GM23338 (cell line): Measurements from ENCODE around the gene LENEP. TPM values are rescaled to one million over a fixed set of nuclear protein-coding genes. Genes with fewer than 3 reads are reported as not detected.

ENCODE experiments used
- ATAC-seq: fragments of 200-7000 bp; cut with Tn5 transposase; 3 replicates; pipeline ENCODE4 v1.9.1; 2020
- DNase-seq: peaks from one replicate; pipeline ENCODE4 v3.0.0-alpha.2; 2015; ENCODE audit warnings: low spot score
- H2AFZ ChIP-seq: fragments of 200-600 bp; sonication (generic); 2 replicates; pipeline ENCODE4 v1.8.0; 2016; ENCODE audit warnings: antibody characterized with exemption, mild to moderate bottlenecking, moderate library complexity
- H3F3A ChIP-seq: fragments of 200-600 bp; sonication (generic); replicated peaks from 2 replicates; pipeline ENCODE4 v1.8.0; 2017; ENCODE audit warnings: antibody characterized with exemption, mixed run types, low read depth
- H3K27ac ChIP-seq: fragments of 200-600 bp; sonication (generic); 2 replicates; pipeline ENCODE4 v1.6.1; 2016; ENCODE audit warnings: low read depth
- H3K27me3 ChIP-seq: fragments of 200-600 bp; sonication (generic); 2 replicates; pipeline ENCODE4 v1.8.0; 2016; ENCODE audit warnings: mild to moderate bottlenecking, mixed run types, moderate library complexity; ENCODE audit not compliant: insufficient read depth
- H3K36me3 ChIP-seq: fragments of 200-600 bp; sonication (generic); 2 replicates; pipeline ENCODE4 v1.8.0; 2016; ENCODE audit warnings: mild to moderate bottlenecking; ENCODE audit not compliant: insufficient read depth
- H3K4me1 ChIP-seq: fragments of 200-600 bp; sonication (generic); 2 replicates; pipeline ENCODE4 v1.8.0; 2016; ENCODE audit warnings: mild to moderate bottlenecking, moderate library complexity; ENCODE audit not compliant: insufficient read depth
- H3K4me2 ChIP-seq: fragments of 200-600 bp; sonication (generic); 2 replicates; pipeline ENCODE4 v1.7.1; 2017; ENCODE audit warnings: mixed run types
- H3K4me3 ChIP-seq: fragments of 200-600 bp; sonication (generic); 2 replicates; pipeline ENCODE4 v1.6.1; 2016; ENCODE audit warnings: mixed run types
- H3K79me2 ChIP-seq: fragments of 200-600 bp; sonication (generic); replicated peaks from 2 replicates; pipeline ENCODE4 v1.8.0; 2017; ENCODE audit warnings: mild to moderate bottlenecking; ENCODE audit not compliant: insufficient read depth
- H3K9me2 ChIP-seq: fragments of 200-600 bp; sonication (generic); 2 replicates; pipeline ENCODE4 v1.8.0; 2017; ENCODE audit not compliant: insufficient read depth
- H4K20me1 ChIP-seq: fragments of 200-600 bp; sonication (generic); replicated peaks from 2 replicates; pipeline ENCODE4 v1.8.0; 2017; ENCODE audit warnings: mild to moderate bottlenecking; ENCODE audit not compliant: insufficient read depth
- H3K27ac Mint-ChIP-seq: 2 replicates; pipeline ENCODE4 v1.8.0; 2020; ENCODE audit warnings: inconsistent platforms, mild to moderate bottlenecking, moderate library complexity, mixed read lengths
- H3K27me3 Mint-ChIP-seq: 3 replicates; pipeline ENCODE4 v1.8.0; 2022; ENCODE audit warnings: low read depth, mild to moderate bottlenecking, moderate library complexity, mixed read lengths, inconsistent platforms; ENCODE audit not compliant: insufficient read depth, poor library complexity
- H3K36me3 Mint-ChIP-seq: 3 replicates; pipeline ENCODE4 v1.8.0; 2021; ENCODE audit warnings: low read depth, mild to moderate bottlenecking, inconsistent platforms, moderate library complexity, mixed read lengths
- H3K4me1 Mint-ChIP-seq: 3 replicates; pipeline ENCODE4 v1.8.0; 2020; ENCODE audit warnings: mild to moderate bottlenecking, inconsistent platforms, mixed read lengths
- H3K4me3 Mint-ChIP-seq: 3 replicates; pipeline ENCODE4 v1.8.0; 2021; ENCODE audit warnings: moderate library complexity, mild to moderate bottlenecking, inconsistent platforms, mixed read lengths
- H3K9me3 Mint-ChIP-seq: 3 replicates; pipeline ENCODE4 v1.8.0; 2020; ENCODE audit warnings: moderate library complexity, mild to moderate bottlenecking, inconsistent platforms, mixed read lengths
- ETS1 ChIP-seq: IDR thresholded peaks from 2 replicates; pipeline ENCODE4 v1.6.1; 2016; ENCODE audit warnings: antibody characterized with exemption
- EZH2 ChIP-seq: fragments of 200-600 bp; sonication (generic); IDR thresholded peaks from one replicate; pipeline ENCODE4 v1.8.0; 2017; ENCODE audit warnings: antibody characterized with exemption, mild to moderate bottlenecking, low read depth; ENCODE audit not compliant: unreplicated experiment
- STAT1 ChIP-seq: IDR thresholded peaks from one replicate; pipeline ENCODE4 v1.6.1; 2016; ENCODE audit warnings: antibody characterized with exemption; ENCODE audit not compliant: unreplicated experiment
- polyA plus RNA-seq: library from polyadenylated mRNA; unstranded; fragments of >200 nt; fragmentation: Nextera tagmentation; extraction: Ambion mirVana; gene quantifications from 2 replicates; pipeline ENCODE4 v1.2.1, GENCODE V29; 2016
- total RNA-seq: library from RNA; depleted of rRNA; stranded (reverse); fragments of >200 nt; shearing (Covaris generic); gene quantifications from 2 replicates; pipeline ENCODE4 v1.2.3, GENCODE V29; 2014
- TF ChIP-seq, protein P1 (sequence below): IDR thresholded peaks from one replicate; pipeline ENCODE4 v1.6.1; 2018; ENCODE audit warnings: antibody characterized with exemption; ENCODE audit not compliant: unreplicated experiment

The LENEP gene
- total and polyA plus RNA-seq, 2 experiments from 2014 or later = 1.6 TPM; not detected in 1

DNA sequence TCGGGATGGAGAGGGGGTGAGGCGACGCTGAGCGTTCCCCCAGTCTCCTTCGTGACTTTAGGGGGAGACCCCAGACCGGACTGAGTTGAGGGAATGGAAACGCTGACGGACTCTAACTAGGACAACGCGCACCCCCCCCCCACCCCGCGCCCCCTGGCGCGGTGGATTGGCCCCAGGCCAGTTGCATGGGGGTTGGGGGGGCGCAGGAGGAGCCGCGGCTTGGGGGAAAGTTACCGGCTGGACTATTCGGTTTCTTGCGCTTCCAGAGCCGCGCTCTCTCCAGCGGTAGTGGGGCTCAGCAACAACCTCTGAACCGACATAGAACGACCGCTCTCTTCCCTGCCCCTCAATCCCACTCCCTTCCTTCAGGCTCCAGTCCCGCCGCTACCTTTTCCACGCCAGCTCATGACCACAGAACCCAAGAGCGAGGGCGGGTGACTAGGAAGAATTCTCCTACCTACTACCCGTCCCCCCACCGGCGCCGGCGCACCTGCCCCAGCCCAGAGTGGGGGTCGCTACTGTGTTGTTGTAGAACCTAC lies 9.9 kb downstream of the LENEP start:
- H3F3A ChIP-seq = peaks cover 16% of the 10 kb centered on the region
- TF ChIP-seq EZH2 = no peak
- no peak overlapping the region for H3K27ac ChIP-seq
- no peaks in the 10 kb centered on the region for H3K27me3 ChIP-seq
- H3K36me3 ChIP-seq = no peaks in the 10 kb centered on the region
- DNase-seq = peak; percentile 59
- peak overlapping the region; percentile 96 for H3K4me3 ChIP-seq
- peaks cover 39% of the 10 kb centered on the region for H3K4me1 Mint-ChIP-seq
- H3K9me3 Mint-ChIP-seq = no peaks in the 10 kb centered on the region
- peaks cover 4% of the 10 kb centered on the region; the same call in 1 of the 3 replicates for H3K36me3 Mint-ChIP-seq
- no peak for ATAC-seq
- peak overlapping the region; percentile 92 for H3K4me3 Mint-ChIP-seq
- peaks cover 21% of the 10 kb centered on the region for H3K27me3 Mint-ChIP-seq
- H3K79me2 ChIP-seq = peaks cover 40% of the 10 kb centered on the region
- no peak overlapping the region for H2AFZ ChIP-seq
- peaks cover 22% of the 10 kb centered on the region for H3K4me1 ChIP-seq
- peak overlapping the region; percentile 96 for H3K4me2 ChIP-seq
- H4K20me1 ChIP-seq = no peaks in the 10 kb centered on the region; the same call in 1 of the 2 replicates
- H3K9me2 ChIP-seq = no peaks in the 10 kb centered on the region
- peak overlapping the region; percentile 92 for H3K27ac Mint-ChIP-seq

DNA sequence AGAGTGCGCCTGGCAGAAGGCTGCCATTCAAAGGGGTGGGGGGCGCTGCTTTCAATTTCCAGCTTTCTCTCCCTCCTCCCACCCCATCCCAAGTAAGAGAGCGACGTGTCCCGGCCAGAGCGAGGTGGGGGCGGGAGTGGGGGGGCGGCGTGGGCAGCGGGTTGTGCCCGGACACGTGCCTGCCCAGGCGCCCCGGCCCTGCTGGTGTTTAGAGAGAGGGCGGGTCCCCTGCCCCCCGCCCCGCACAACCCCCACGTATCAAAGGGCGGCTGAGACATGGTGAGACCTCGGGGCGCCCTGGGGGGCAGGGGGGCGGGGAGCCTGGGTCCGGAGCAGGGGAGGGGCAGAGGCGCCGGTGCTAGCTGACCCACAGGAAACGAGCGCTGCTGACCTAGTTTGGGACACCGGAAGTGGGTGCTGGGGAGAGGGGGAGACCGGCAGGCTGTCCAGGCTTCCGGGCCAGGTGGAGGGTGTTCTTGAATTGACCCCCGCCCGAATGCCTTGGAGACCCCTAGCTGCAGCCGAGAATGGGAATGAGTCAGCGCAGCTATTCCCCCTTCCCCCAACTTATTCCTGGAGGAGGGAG lies 10.5 kb downstream of the LENEP start:
- H3K36me3 ChIP-seq = no peaks in the 10 kb centered on the region
- H3K27ac ChIP-seq = 0 out of 2 replicates have a peak overlapping the region, but pooled peaks have one; percentile 66
- Mint-ChIP-seq H3K27ac (peak overlapping the region; percentile 95), H3K27me3 (peaks cover 21% of the 10 kb centered on the region), H3K4me3 (peak overlapping the region; percentile 92), H3K9me3 (no peaks in the 10 kb centered on the region), H3K4me1 (peaks cover 39% of the 10 kb centered on the region), H3K36me3 (peaks cover 4% of the 10 kb centered on the region; the same call in 1 of the 3 replicates)
- DNase-seq (peak; percentile 87), ATAC-seq (peak; percentile 4)
- H3K27me3 ChIP-seq = no peaks in the 10 kb centered on the region
- no peaks in the 10 kb centered on the region; the same call in 1 of the 2 replicates for H4K20me1 ChIP-seq
- peak overlapping the region; percentile 96 for H3K4me2 ChIP-seq
- H3K4me3 ChIP-seq = peak overlapping the region; percentile 96
- no peak overlapping the region for H2AFZ ChIP-seq
- H3K9me2 ChIP-seq = no peaks in the 10 kb centered on the region
- peaks cover 16% of the 10 kb centered on the region for H3F3A ChIP-seq
- H3K79me2 ChIP-seq = peaks cover 40% of the 10 kb centered on the region
- H3K4me1 ChIP-seq = peaks cover 25% of the 10 kb centered on the region
- TF ChIP-seq, protein P1, sequence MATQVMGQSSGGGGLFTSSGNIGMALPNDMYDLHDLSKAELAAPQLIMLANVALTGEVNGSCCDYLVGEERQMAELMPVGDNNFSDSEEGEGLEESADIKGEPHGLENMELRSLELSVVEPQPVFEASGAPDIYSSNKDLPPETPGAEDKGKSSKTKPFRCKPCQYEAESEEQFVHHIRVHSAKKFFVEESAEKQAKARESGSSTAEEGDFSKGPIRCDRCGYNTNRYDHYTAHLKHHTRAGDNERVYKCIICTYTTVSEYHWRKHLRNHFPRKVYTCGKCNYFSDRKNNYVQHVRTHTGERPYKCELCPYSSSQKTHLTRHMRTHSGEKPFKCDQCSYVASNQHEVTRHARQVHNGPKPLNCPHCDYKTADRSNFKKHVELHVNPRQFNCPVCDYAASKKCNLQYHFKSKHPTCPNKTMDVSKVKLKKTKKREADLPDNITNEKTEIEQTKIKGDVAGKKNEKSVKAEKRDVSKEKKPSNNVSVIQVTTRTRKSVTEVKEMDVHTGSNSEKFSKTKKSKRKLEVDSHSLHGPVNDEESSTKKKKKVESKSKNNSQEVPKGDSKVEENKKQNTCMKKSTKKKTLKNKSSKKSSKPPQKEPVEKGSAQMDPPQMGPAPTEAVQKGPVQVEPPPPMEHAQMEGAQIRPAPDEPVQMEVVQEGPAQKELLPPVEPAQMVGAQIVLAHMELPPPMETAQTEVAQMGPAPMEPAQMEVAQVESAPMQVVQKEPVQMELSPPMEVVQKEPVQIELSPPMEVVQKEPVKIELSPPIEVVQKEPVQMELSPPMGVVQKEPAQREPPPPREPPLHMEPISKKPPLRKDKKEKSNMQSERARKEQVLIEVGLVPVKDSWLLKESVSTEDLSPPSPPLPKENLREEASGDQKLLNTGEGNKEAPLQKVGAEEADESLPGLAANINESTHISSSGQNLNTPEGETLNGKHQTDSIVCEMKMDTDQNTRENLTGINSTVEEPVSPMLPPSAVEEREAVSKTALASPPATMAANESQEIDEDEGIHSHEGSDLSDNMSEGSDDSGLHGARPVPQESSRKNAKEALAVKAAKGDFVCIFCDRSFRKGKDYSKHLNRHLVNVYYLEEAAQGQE = peak; percentile 2
- TF ChIP-seq ETS1 = peak; percentile 67; the same call in 1 of the 2 replicates
- no peak for TF ChIP-seq STAT1
